Measurements from ENCODE around the gene NME4. TPM values are rescaled to one million over a fixed set of nuclear protein-coding genes. Genes with fewer than 3 reads are reported as not detected.
"Not testable (repeated sequence)": the region's sequence is repeated elsewhere in the genome, so short reads cannot be mapped to it uniquely, and the experiment has no call there.

NME4 gene
- total and polyA plus RNA-seq, 3 experiments from 2014 or later: 14.1 to 49.9 (median 15.4) TPM

- Histone ChIP-seq H3K36me3 (ENCODE audit: insufficient read depth, low read length) (no peaks in the 10 kb centered on the region), H3K4me3 (ENCODE audit: low read length) (no peak overlapping the region), H3K4me1 (ENCODE audit: insufficient read depth, low read length) (peaks cover 15% of the 10 kb centered on the region), H3K27ac (ENCODE audit: low read depth, low read length) (no peak overlapping the region), H3K9me3 (ENCODE audit: low read length) (no peaks in the 10 kb centered on the region), H3K27me3 (ENCODE audit: insufficient read depth, low read length, poor library complexity, severe bottlenecking) (no peaks in the 10 kb centered on the region)
- Mint-ChIP-seq H3K27me3 (peaks cover 1 to 3% of the 10 kb centered on the region in 2 donors), H3K4me1 (peaks cover 9 to 11% (median 11%) of the 10 kb centered on the region in 3 donors), H3K4me3 (no peak overlapping the region), H3K36me3 (no peaks in the 10 kb centered on the region), H3K27ac (peak overlapping the region in 1 of 8 donors; percentile 78), H3K9me3 (no peaks in the 10 kb centered on the region)
- ChIA-PET CTCF (interaction anchor here (1.0 to 5.0 kb wide), 6 partner anchors 11 to 255 kb away, joined by 3 to 39 read pairs (median 8); partner anchors contain the start of gene LUC7L), POLR2A (no interaction called here)
- no peak for DNase-seq
These were observed 36.2 kb upstream of the NME4 start for GRCh38 chr16:360698-361336.

- H3K27ac ChIP-seq (ENCODE audit: low read depth, low read length): no peak overlapping the region
- no peak for DNase-seq
- Mint-ChIP-seq H3K27ac (peak overlapping the region in 1 of 8 donors; percentile 64), H3K36me3 (peaks cover 0 to under 1% (median 0%) of the 10 kb centered on the region in 3 donors), H3K27me3 (peaks cover 1 to 3% of the 10 kb centered on the region in 2 donors), H3K9me3 (no peaks in the 10 kb centered on the region), H3K4me3 (no peak overlapping the region), H3K4me1 (peaks cover 7 to 8% (median 8%) of the 10 kb centered on the region in 3 donors)
- H3K4me3 ChIP-seq (ENCODE audit: low read length): no peak overlapping the region
- H3K27me3 ChIP-seq (ENCODE audit: insufficient read depth, low read length, poor library complexity, severe bottlenecking): no peaks in the 10 kb centered on the region
- no peaks in the 10 kb centered on the region for H3K9me3 ChIP-seq (ENCODE audit: low read length)
- ChIA-PET CTCF (interaction anchor here (0.7 to 5.0 kb wide), 15 partner anchors 9 to 305 kb away, joined by 3 to 39 read pairs (median 5); partner anchors contain the start of genes FAM234A, LUC7L and MRPL28), POLR2A (interaction anchor here (1.5 kb wide), 1 partner anchor 254 kb away, joined by 3 read pairs; no protein-coding TSS in a partner anchor)
- peaks cover 9% of the 10 kb centered on the region for H3K4me1 ChIP-seq (ENCODE audit: insufficient read depth, low read length)
- no peaks in the 10 kb centered on the region for H3K36me3 ChIP-seq (ENCODE audit: insufficient read depth, low read length)
These were observed 35.6 kb upstream of the NME4 start for GRCh38 chr16:361341-361871.

- no peaks in the 10 kb centered on the region for H3K9me3 Mint-ChIP-seq
- POLR2A ChIA-PET: interaction anchor here (1.5 kb wide), 1 partner anchor 255 kb away, joined by 3 read pairs; no protein-coding TSS in a partner anchor
- CTCF ChIA-PET: interaction anchor here (0.7 to 5.0 kb wide), 24 partner anchors 8 to 306 kb away, joined by 3 to 39 read pairs (median 3); partner anchors contain the start of genes DECR2, FAM234A, LUC7L and MRPL28
- peak; percentile 43 to 81 (median 62) for DNase-seq
- Histone ChIP-seq H3K9me3 (ENCODE audit: low read length) (no peaks in the 10 kb centered on the region), H3K4me1 (ENCODE audit: insufficient read depth, low read length) (peaks cover 4% of the 10 kb centered on the region), H3K4me3 (ENCODE audit: low read length) (no peak overlapping the region), H3K27me3 (ENCODE audit: insufficient read depth, low read length, poor library complexity, severe bottlenecking) (no peaks in the 10 kb centered on the region), H3K27ac (ENCODE audit: low read depth, low read length) (no peak overlapping the region), H3K36me3 (ENCODE audit: insufficient read depth, low read length) (no peaks in the 10 kb centered on the region)
- H3K27me3 Mint-ChIP-seq: peaks cover 1 to 3% of the 10 kb centered on the region in 2 donors
- peaks cover 6% of the 10 kb centered on the region in 3 donors for H3K4me1 Mint-ChIP-seq
- H3K4me3 Mint-ChIP-seq: peak overlapping the region in 4 of 7 donors; percentile 25 to 66 (median 44)
- peaks cover 0 to 7% (median under 1%) of the 10 kb centered on the region in 3 donors for H3K36me3 Mint-ChIP-seq
- peak overlapping the region in 5 of 8 donors; percentile 36 to 83 (median 74) for H3K27ac Mint-ChIP-seq
These were observed 34.9 kb upstream of the NME4 start for GRCh38 chr16:361872-362701.

DNA sequence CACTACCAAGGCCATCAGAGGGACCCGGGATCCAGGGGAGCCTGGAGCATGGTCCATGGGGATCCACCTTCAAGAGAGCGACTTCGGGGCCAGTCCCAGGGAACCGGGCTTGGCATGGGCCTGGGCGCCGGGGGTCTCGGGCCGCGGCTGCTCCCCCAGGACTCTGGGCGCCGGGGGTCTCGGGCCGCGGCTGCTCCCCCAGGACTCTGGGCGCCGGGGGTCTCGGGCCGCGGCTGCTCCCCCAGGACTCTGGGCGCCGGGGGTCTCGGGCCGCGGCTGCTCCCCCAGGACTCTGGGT is 34.3 kb upstream of the NME4 start:
- not testable (repeated sequence) for H3K4me3 ChIP-seq (ENCODE audit: low read length); H3K4me3 Mint-ChIP-seq; H3K4me1 Mint-ChIP-seq; H3K27me3 Mint-ChIP-seq; H3K27me3 ChIP-seq (ENCODE audit: insufficient read depth, low read length, poor library complexity, severe bottlenecking); H3K27ac ChIP-seq (ENCODE audit: low read depth, low read length); H3K9me3 ChIP-seq (ENCODE audit: low read length); H3K4me1 ChIP-seq (ENCODE audit: insufficient read depth, low read length); H3K36me3 ChIP-seq (ENCODE audit: insufficient read depth, low read length); H3K27ac Mint-ChIP-seq; DNase-seq; H3K9me3 Mint-ChIP-seq
- CTCF ChIA-PET: interaction anchor here (0.7 to 5.0 kb wide), 21 partner anchors 8 to 268 kb away, joined by 3 to 39 read pairs (median 3); partner anchors contain the start of genes DECR2, FAM234A, LUC7L and MRPL28
- H3K36me3 Mint-ChIP-seq: peaks cover 0 to 13% (median 1%) of the 10 kb centered on the region in 3 donors
- POLR2A ChIA-PET: interaction anchor here (1.5 kb wide), 1 partner anchor 256 kb away, joined by 3 read pairs; no protein-coding TSS in a partner anchor

- Histone ChIP-seq H3K4me3 (ENCODE audit: low read length) (no peak overlapping the region), H3K27me3 (ENCODE audit: insufficient read depth, low read length, poor library complexity, severe bottlenecking) (no peaks in the 10 kb centered on the region), H3K36me3 (ENCODE audit: insufficient read depth, low read length) (no peaks in the 10 kb centered on the region), H3K27ac (ENCODE audit: low read depth, low read length) (no peak overlapping the region), H3K4me1 (ENCODE audit: insufficient read depth, low read length) (peaks cover 4% of the 10 kb centered on the region), H3K9me3 (ENCODE audit: low read length) (no peaks in the 10 kb centered on the region)
- H3K36me3 Mint-ChIP-seq: peaks cover 0 to 18% (median 1%) of the 10 kb centered on the region in 3 donors
- ChIA-PET CTCF (interaction anchor here (1.1 to 5.0 kb wide), 8 partner anchors 15 to 266 kb away, joined by 3 to 39 read pairs (median 3); partner anchors contain the start of genes DECR2 and FAM234A), POLR2A (no interaction called here)
- H3K27me3 Mint-ChIP-seq: peaks cover 1 to 3% of the 10 kb centered on the region in 2 donors
- H3K27ac Mint-ChIP-seq: no peak overlapping the region
- H3K9me3 Mint-ChIP-seq: no peaks in the 10 kb centered on the region
- peaks cover 6 to 7% (median 6%) of the 10 kb centered on the region in 3 donors for H3K4me1 Mint-ChIP-seq
- H3K4me3 Mint-ChIP-seq: no peak overlapping the region
- DNase-seq: no peak
These were observed 33.8 kb upstream of the NME4 start for GRCh38 chr16:363110-363765.

GRCh38 chr16:363766-364490 is 33.1 kb upstream of the NME4 start:
- Histone ChIP-seq H3K36me3 (ENCODE audit: insufficient read depth, low read length) (no peaks in the 10 kb centered on the region), H3K27ac (ENCODE audit: low read depth, low read length) (no peak overlapping the region), H3K4me3 (ENCODE audit: low read length) (no peak overlapping the region), H3K4me1 (ENCODE audit: insufficient read depth, low read length) (peaks cover 4% of the 10 kb centered on the region), H3K9me3 (ENCODE audit: low read length) (no peaks in the 10 kb centered on the region), H3K27me3 (ENCODE audit: insufficient read depth, low read length, poor library complexity, severe bottlenecking) (no peaks in the 10 kb centered on the region)
- Mint-ChIP-seq H3K4me3 (no peak overlapping the region), H3K9me3 (no peaks in the 10 kb centered on the region), H3K4me1 (peaks cover 6 to 7% (median 6%) of the 10 kb centered on the region in 3 donors), H3K36me3 (peaks cover 0 to 25% (median 1%) of the 10 kb centered on the region in 3 donors), H3K27me3 (peaks cover 1 to 3% of the 10 kb centered on the region in 2 donors), H3K27ac (no peak overlapping the region)
- ChIA-PET POLR2A (no interaction called here), CTCF (interaction anchor here (1.6 to 5.0 kb wide), 2 partner anchors 15 to 258 kb away, joined by 3 to 39 read pairs; no protein-coding TSS in a partner anchor)
- no peak for DNase-seq
